IPS-15b (cell line): ENCODE data around the gene VPS11.
"Not testable (repeated sequence)": the region's sequence is repeated elsewhere in the genome, so short reads cannot be mapped to it uniquely, and the experiment has no call there.

Experiments used
- H3K27me3 ChIP-seq: one replicate; pipeline ENCODE4 v1.6.1; 2013; ENCODE audit warnings: low read length; ENCODE audit not compliant: control insufficient read depth, insufficient read depth
- H3K36me3 ChIP-seq: one replicate; pipeline ENCODE4 v1.6.1; 2013; ENCODE audit warnings: low read length; ENCODE audit not compliant: control insufficient read depth, insufficient read depth
- H3K4me1 ChIP-seq: one replicate; pipeline ENCODE4 v1.6.1; 2013; ENCODE audit warnings: mild to moderate bottlenecking, low read length; ENCODE audit not compliant: control insufficient read depth, insufficient read depth
- H3K4me3 ChIP-seq: one replicate; pipeline ENCODE4 v1.5.1; 2013; ENCODE audit warnings: low read depth, low read length
- H3K9ac ChIP-seq: one replicate; pipeline ENCODE4 v1.6.1; 2013; ENCODE audit warnings: low read depth, mild to moderate bottlenecking, low read length
- H3K9me3 ChIP-seq: one replicate; pipeline ENCODE4 v1.6.1; 2013; ENCODE audit warnings: mild to moderate bottlenecking, low read length; ENCODE audit not compliant: control insufficient read depth, insufficient read depth

The VPS11 gene

GRCh38 chr11:119056421-119056999 lies 11.1 kb upstream of the VPS11 start:
- Histone ChIP-seq H3K36me3 (peaks cover 40% of the 10 kb centered on the region), H3K9ac (peak overlapping the region; percentile 79), H3K9me3 (no peaks in the 10 kb centered on the region), H3K4me3 (peak overlapping the region; percentile 87), H3K4me1 (peaks cover 3% of the 10 kb centered on the region), H3K27me3 (no peaks in the 10 kb centered on the region)

- Histone ChIP-seq H3K4me3 (peak within 1 kb of the TSS; percentile 90), H3K27me3 (no peaks in the 10 kb centered on the region)
Measured at GRCh38 chr11:119057000-119057769, 10.4 kb upstream of the VPS11 start, which contains the start of gene HYOU1. HYOU1 (minus strand) TSS chr11:119057205; CDS start chr11:119056160, 1,045 bp downstream.

GRCh38 chr11:119059128-119059527 lies 8.5 kb upstream of the VPS11 start:
- peaks cover 14% of the 10 kb centered on the region for H3K36me3 ChIP-seq
- H3K9me3 ChIP-seq, H3K4me1 ChIP-seq, H3K27me3 ChIP-seq, H3K9ac ChIP-seq, H3K4me3 ChIP-seq: not testable (repeated sequence)

More at GRCh38 chr11:119057000-119057769, 10.4 kb upstream of the VPS11 start, which contains the start of gene HYOU1:
- Histone ChIP-seq H3K36me3 (peaks cover 33% of the 10 kb centered on the region), H3K9me3 (no peaks in the 10 kb centered on the region), H3K9ac (peak within 1 kb of the TSS; percentile 79), H3K4me1 (peaks cover 3% of the 10 kb centered on the region)

- H3K36me3 ChIP-seq, result no peaks in the 10 kb centered on the region
- H3K4me1 ChIP-seq, result no peaks in the 10 kb centered on the region
- no peak overlapping the region for H3K9ac ChIP-seq
Measured at GRCh38 chr11:119061256-119061655, 6.4 kb upstream of the VPS11 start.

GRCh38 chr11:119062779-119063178 lies 4.8 kb upstream of the VPS11 start:
- Histone ChIP-seq H3K9me3 (no peaks in the 10 kb centered on the region), H3K4me3 (no peak overlapping the region), H3K9ac (no peak overlapping the region), H3K27me3 (no peaks in the 10 kb centered on the region), H3K36me3 (no peaks in the 10 kb centered on the region), H3K4me1 (no peaks in the 10 kb centered on the region)

More at GRCh38 chr11:119061256-119061655, 6.4 kb upstream of the VPS11 start:
- Histone ChIP-seq H3K9me3 (no peaks in the 10 kb centered on the region), H3K27me3 (no peaks in the 10 kb centered on the region), H3K4me3 (no peak overlapping the region)

GRCh38 chr11:119065369-119065768 lies 2.2 kb upstream of the VPS11 start:
- Histone ChIP-seq H3K4me3 (no peak overlapping the region), H3K4me1 (no peaks in the 10 kb centered on the region), H3K36me3 (no peaks in the 10 kb centered on the region), H3K9me3 (no peaks in the 10 kb centered on the region), H3K27me3 (no peaks in the 10 kb centered on the region), H3K9ac (no peak overlapping the region)

GRCh38 chr11:119077839-119078238 lies 10.2 kb downstream of the VPS11 start:
- peaks cover 47% of the 10 kb centered on the region for H3K36me3 ChIP-seq
- H3K4me1 ChIP-seq, result no peaks in the 10 kb centered on the region
- no peaks in the 10 kb centered on the region for H3K27me3 ChIP-seq
- no peak overlapping the region for H3K4me3 ChIP-seq
- H3K9me3 ChIP-seq, result no peaks in the 10 kb centered on the region
- H3K9ac ChIP-seq, result no peak overlapping the region

GRCh38 chr11:119078675-119079420 lies 11.2 kb downstream of the VPS11 start:
- Histone ChIP-seq H3K27me3 (no peaks in the 10 kb centered on the region), H3K4me3 (no peak overlapping the region), H3K9me3 (no peaks in the 10 kb centered on the region), H3K4me1 (no peaks in the 10 kb centered on the region), H3K9ac (no peak overlapping the region), H3K36me3 (peaks cover 42% of the 10 kb centered on the region)

- H3K4me1 ChIP-seq, result no peaks in the 10 kb centered on the region
- no peaks in the 10 kb centered on the region for H3K27me3 ChIP-seq
- no peaks in the 10 kb centered on the region for H3K9me3 ChIP-seq
- H3K36me3 ChIP-seq, result peaks cover 37% of the 10 kb centered on the region
- no peak overlapping the region for H3K9ac ChIP-seq
- no peak overlapping the region for H3K4me3 ChIP-seq
Measured at GRCh38 chr11:119081682-119082260, 14.2 kb downstream of the VPS11 start.

- peak within 1 kb of the TSS; percentile 98 for H3K9ac ChIP-seq
- no peaks in the 10 kb centered on the region for H3K4me1 ChIP-seq
- no peaks in the 10 kb centered on the region for H3K9me3 ChIP-seq
- H3K36me3 ChIP-seq, result peaks cover 16% of the 10 kb centered on the region
- peak within 1 kb of the TSS; percentile 83 for H3K4me3 ChIP-seq
- H3K27me3 ChIP-seq, result no peaks in the 10 kb centered on the region
Measured at GRCh38 chr11:119084663-119085436, 17.2 kb downstream of the VPS11 start, which contains the start of gene HMBS. HMBS (plus strand) TSS chr11:119084881; CDS start chr11:119085034, 153 bp downstream.

GRCh38 chr11:119085437-119085847 lies 17.8 kb downstream of the VPS11 start:
- Histone ChIP-seq H3K36me3 (peaks cover 15% of the 10 kb centered on the region), H3K9me3 (no peaks in the 10 kb centered on the region), H3K4me3 (peak overlapping the region; percentile 83), H3K27me3 (no peaks in the 10 kb centered on the region), H3K4me1 (no peaks in the 10 kb centered on the region), H3K9ac (peak overlapping the region; percentile 98)
